ENCODE measurements around the gene RAP1GAP2.

RAP1GAP2 gene

GRCh38 chr17:2786176-2786881, 9.9 kb upstream of the RAP1GAP2 start:
- peak; percentile 94 for DNase-seq (ENCODE audit: low read depth, low spot score)

GRCh38 chr17:2789700-2790099, 6.5 kb upstream of the RAP1GAP2 start:
- no peak for DNase-seq (ENCODE audit: low read depth, low spot score)

DNA sequence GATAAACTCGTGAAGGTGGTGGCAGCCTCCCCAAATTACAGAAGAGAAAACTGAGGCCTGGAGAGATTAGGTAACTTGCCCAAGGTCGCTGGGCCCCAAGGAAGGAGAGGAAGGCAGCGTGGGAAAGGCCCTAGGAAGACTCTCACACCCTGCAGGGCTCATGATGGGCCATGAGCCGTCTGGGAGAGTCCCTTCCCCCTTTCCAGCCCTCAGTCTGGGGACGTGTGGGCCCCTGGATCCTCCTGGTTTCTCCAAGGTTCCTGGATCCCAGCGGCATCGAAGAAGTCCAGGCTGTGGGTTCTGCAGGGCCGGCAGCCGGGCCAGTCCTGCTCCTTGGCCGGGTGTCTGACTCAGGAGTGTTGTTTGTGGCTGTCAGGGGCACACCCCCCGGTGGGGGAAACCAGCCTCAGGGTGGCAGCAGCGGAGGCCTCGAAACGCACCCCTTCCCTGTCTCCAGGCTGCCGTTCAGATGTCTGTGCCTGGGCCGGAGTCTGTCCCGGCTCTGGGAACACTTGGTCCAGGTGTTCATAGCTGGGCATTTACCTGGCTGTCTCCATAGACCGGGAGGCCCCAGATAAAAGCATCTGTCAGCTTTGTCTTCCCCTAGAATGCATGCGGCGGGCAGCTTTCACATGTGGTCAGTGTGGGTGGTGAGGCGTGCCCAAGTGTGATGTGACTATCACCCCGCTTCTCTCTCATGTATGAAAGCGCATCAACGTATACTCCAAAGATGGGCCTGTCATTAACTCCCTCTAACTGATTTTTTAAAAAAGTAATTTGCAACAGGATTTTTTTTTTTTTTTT, 3.7 kb upstream of the RAP1GAP2 start:
- no peak for DNase-seq (ENCODE audit: low read depth, low spot score)

DNA sequence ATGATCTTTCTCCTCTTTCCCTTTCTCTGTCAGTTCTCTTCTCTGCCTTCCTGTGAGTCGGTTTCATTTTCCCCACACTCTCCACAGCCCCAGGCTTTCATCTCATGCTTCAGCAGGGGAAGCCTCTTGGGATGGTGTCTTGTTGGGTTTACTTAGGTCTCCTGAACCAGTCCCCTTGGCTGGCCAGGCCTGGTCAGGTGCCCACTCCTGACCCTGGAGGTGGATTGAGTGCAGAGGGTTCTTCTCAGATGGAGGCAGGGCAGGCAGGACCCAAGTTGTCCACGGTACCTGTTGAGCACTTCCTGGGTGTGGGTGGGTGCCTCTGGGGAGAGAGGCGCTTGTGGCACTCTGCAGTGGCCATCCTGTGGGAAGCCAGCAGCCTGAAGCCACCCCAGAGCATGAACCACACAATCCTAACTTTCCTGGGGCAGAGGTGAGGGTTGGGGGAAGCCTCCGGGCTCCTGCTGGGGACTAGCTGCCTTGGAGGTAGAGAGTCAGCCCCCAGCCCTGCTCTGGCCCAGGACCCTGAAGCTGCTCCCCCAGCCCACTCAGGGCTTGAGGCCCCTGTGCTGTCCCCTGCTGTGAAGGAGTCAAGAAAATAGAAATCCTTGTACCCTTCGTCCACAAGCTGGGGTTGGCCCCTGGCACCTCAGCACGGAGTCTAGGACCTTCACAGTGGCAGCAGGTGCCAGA, 2.0 kb upstream of the RAP1GAP2 start:
- DNase-seq (ENCODE audit: low read depth, low spot score) = no peak

DNA sequence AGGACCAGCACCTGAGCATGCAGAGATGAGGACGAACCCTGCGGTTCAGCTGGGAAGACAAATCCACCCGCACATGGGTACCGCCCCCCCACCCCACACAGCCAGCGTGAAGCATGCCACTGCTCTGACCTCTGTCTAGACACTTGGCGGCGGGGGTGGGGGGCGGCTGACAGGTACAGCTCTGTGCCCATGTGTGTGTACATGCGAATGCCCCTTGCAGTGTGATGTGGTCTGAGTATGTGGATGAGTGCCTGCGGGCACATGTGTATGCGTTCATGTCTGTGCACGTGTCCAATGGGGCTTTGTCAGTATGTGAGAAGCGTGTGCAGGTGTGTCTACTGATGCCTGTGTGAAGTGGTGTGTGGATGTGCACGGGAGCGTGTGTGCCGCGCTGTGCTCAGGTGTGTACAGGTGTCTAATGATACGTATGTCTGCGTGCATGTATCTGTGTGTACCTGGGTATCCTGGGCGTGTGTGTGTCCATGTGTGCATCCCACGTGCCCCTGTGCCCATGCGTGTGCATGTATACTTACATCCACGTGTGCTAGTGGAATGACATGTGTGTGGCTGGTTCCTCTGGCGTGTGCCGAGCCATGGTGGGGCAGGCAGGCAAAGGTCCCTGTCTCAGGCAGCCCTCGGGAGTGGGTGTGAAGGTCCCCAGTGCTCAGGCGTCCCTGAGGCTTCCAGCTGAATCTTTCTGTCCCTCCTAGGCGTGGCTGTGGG, 636 bp upstream of the RAP1GAP2 start:
- no peak for DNase-seq (ENCODE audit: low read depth, low spot score)

GRCh38 chr17:2797226-2797625, 988 bp downstream of the RAP1GAP2 start:
- no peak for DNase-seq (ENCODE audit: low read depth, low spot score)

DNA sequence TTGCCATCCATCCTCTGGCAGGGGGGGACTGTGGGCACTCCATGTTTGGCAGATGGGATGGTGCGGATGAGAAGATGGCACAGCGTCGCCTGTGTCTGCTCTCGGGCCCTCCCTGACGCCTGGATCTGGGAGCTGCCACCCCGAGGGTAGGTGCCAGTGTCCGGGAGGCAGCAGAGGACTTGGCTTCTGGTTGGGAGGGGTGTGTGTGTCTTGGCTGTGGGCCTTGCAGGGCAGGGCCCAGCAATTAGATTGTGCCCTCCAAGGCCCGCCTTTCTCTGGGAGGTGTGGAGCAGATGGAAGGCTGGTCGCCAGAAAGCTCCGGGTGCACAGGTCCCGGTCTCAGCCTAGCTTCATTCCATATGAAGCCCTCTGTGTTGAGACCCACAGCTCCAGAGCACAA, 1.4 kb downstream of the RAP1GAP2 start:
- DNase-seq (ENCODE audit: low read depth, low spot score) = no peak

DNA sequence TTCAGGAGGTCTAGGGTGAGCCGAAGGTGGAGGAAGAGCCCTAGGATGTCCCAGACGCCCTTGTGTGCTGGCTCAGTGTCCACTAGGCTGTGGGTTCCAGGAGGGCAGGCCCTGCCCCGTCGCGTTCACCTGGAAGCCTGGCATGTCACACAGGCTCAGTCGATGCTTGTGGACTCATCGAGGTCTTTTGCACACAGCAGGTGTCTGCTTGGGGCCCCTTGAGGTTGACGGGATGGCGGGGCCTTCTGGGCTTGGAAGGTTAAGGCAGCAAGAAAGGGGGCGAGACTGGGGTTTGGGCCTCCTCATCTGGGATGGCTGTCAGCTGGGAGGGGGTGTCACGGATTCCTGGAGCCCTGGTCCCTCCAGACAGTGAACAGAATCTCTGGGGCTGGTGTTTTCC, 1.9 kb downstream of the RAP1GAP2 start:
- no peak for DNase-seq (ENCODE audit: low read depth, low spot score)

- DNase-seq (ENCODE audit: low read depth, low spot score) = no peak
These were observed 2.4 kb downstream of the RAP1GAP2 start for GRCh38 chr17:2798678-2799077.

DNA sequence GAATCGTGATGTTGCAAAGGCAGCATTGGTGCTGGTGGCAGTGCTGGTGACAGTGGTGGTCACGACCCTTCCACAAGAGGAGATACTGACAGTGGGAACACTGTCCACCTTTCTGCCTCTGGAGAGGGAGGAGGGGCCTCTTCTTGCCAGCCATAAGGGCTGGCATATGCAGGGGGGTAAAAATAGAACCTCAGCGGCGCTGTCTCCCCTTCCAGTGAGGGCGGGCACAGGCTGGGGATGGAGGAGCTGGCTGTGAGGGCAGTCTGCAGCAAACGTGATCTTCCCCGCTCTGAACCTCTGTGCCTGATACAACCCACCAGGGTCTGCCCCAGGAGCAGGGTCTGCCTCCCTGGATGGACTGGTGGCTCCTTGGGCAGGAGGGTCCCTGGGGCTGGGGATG, 3.4 kb downstream of the RAP1GAP2 start:
- no peak for DNase-seq (ENCODE audit: low read depth, low spot score)

GRCh38 chr17:2800367-2800766, 4.1 kb downstream of the RAP1GAP2 start:
- no peak for DNase-seq (ENCODE audit: low read depth, low spot score)

DNA sequence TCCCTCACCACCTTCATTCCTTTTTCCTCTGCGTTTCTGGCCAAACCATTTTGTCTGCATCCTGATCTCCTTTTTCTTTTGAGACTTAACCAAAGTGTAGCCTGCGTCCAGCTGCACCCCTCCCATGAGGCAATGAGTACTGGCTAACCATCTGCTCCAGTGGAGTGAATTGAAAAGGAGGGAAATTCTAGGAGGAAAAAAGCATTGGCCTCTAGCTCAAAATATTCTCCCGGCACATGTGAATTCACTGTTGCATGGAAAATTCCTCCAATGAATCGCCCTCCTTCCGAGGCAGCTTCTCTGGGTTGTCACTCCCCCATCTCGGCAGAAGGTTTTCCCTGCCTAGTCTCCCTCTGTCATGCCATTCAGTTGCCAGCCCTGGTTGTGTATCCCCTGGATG, 5.6 kb downstream of the RAP1GAP2 start:
- DNase-seq (ENCODE audit: low read depth, low spot score) = no peak

GRCh38 chr17:2802574-2802973, 6.3 kb downstream of the RAP1GAP2 start:
- no peak for DNase-seq (ENCODE audit: low read depth, low spot score)

GRCh38 chr17:2803386-2803785, 7.1 kb downstream of the RAP1GAP2 start:
- DNase-seq (ENCODE audit: low read depth, low spot score) = no peak

- no peak for DNase-seq (ENCODE audit: low read depth, low spot score)
These were observed 7.7 kb downstream of the RAP1GAP2 start for GRCh38 chr17:2803971-2804370.

DNA sequence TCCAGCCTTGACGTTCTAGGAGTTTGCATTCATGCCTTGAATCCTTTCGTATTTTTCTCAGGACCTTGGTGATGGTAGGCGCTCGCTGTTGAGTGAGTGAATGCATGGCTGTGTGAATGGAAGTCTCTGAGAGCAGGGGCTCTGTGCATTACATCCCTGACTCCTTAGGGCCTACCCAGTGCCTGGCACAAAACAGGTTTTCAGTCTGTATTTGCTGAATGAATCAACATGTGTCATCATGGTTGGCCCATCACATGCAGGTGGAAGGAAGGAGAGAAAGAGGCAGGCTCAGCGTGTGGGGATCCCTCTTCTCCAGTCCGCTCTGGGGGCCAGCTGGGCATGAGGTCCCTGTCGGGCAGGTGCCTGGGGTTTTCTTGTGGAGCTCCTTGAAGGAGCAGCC, 8.7 kb downstream of the RAP1GAP2 start:
- no peak for DNase-seq (ENCODE audit: low read depth, low spot score)

GRCh38 chr17:2805961-2806360, 9.7 kb downstream of the RAP1GAP2 start:
- no peak for DNase-seq (ENCODE audit: low read depth, low spot score)

GRCh38 chr17:2808367-2809335, 12.4 kb downstream of the RAP1GAP2 start:
- DNase-seq (ENCODE audit: low read depth, low spot score) = no peak

DNA sequence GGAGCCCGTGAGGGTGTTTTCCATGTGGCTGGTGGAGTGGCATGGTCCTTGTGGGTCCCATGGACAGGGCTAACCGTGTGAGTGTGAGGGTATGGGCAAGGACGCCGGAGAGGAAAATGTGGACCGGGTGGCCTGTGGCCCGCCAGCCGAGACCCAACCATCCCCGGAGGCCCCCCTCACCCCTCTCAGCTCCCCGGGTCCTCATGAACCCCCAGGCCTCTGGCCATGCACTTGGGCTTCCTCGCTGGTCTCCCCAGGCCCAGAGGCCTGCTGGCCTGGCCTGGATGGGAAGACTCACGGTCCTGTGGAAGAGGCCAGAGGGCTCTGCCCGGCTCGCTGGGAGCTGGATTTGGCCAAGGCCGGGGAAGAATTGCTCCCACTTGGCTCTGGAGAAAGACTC, 13.1 kb downstream of the RAP1GAP2 start:
- no peak for DNase-seq (ENCODE audit: low read depth, low spot score)

DNA sequence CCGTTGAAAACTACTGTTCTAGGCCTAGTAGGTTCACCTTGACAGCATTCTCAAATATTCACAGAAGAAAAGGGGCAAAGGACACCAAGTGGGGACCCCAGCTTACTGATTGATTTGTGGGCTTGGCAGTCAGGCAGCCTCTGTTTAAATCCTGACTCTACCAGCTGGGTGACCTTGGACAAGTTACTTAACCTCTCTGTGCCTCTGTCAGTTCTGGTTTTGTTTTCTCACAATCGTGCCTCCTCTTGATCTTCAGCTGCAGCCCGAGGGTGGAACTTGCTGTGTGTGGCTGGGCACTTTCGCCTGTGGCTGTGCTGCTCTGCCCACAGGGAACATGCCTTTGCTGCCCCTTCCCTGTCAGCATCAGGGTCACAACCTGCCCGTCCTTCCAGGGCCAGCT, 17.8 kb downstream of the RAP1GAP2 start:
- DNase-seq (ENCODE audit: low read depth, low spot score) = no peak
